Measurements from ENCODE around the gene EPN1. TPM values are rescaled to one million over a fixed set of nuclear protein-coding genes. Genes with fewer than 3 reads are reported as not detected.

Gene EPN1
- total and polyA plus RNA-seq, 2 of the 8 experiments (the other 6 are each of a cell fraction or from before 2014, with no cell fraction given), result 49.6 to 200 TPM

DNA sequence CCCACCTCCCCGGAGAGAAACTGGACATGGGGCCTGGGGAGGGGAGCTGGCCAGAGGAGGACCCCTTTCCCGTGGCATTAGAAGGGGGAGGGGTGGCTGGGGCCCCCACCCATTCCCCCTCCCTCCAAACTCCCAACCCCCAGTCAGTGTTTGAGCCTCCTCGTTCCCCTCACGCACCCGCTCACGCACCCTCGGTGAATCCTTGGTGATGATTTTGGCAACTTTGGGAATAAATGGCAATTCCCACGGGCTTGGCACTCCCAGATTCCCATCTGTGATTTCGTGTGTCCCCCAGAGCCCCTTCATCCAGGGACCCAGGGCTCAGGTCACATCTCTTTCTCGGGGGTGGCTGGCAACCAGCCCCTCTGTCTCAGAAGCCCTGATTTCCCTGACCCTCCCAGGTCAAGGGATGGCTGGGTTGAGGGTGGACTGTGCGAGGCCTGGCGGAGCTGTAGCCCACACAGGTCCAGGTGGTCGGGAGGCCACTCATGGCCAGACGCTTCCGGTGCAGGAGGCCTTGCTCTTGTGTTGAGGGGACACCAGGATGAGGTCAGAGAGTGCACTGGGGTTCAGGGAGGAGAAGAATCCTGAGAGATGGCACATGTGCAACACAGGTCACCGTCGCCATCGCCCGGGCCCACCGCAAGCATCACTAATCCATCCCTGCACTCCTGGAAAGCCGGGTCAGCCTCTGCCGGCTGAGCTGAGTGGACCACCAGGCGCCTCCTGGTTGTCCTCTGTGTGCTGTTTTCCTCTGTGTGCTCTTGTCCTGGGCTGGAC is 20.7 kb downstream of the EPN1 start:
- H2BK12ac ChIP-seq (ENCODE audit: low read depth, low read length), result no peak overlapping the region
- no peak overlapping the region for H3K4me2 ChIP-seq (ENCODE audit: insufficient read depth in 1 of 2, low read depth in 2 of 2, low read length in 2 of 2)
- no peak overlapping the region for H3K23ac ChIP-seq (ENCODE audit: insufficient read length)
- H3K18ac ChIP-seq (ENCODE audit: extremely low read depth, low read length), result no peak overlapping the region
- DNase-seq (ENCODE audit: low read depth in 1 of 2, low spot score in 2 of 2) (no peak), FAIRE-seq (no peak)
- no peak overlapping the region for H2BK15ac ChIP-seq (ENCODE audit: low read length)
- H4K91ac ChIP-seq (replicated peaks; ENCODE audit: insufficient read length, low read length), result no peak overlapping the region
- no peak overlapping the region for H2AK5ac ChIP-seq (ENCODE audit: low read depth, low read length)
- H3K14ac ChIP-seq (ENCODE audit: insufficient read length), result no peak overlapping the region
- no peaks in the 10 kb centered on the region for H3K79me2 ChIP-seq (ENCODE audit: control insufficient read depth in 1 of 2, insufficient read depth in 2 of 2, low read length in 2 of 2)
- peaks cover 2 to 31% (median 16%) of the 10 kb centered on the region in 4 experiments; a peak in 6 of 8 replicates for H3K36me3 ChIP-seq (ENCODE audit: control insufficient read depth in 2 of 4, insufficient read depth in 4 of 4, low read length in 3 of 4)
- H3K56ac ChIP-seq (replicated peaks; ENCODE audit: insufficient read length, low read depth, low read length), result no peak overlapping the region
- H3K9ac ChIP-seq (replicated peaks in 1 of 4; ENCODE audit: extremely low read depth in 1 of 4, low read depth in 3 of 4, low read length in 3 of 4), result no peak overlapping the region
- no peak overlapping the region for H3K4ac ChIP-seq (replicated peaks; ENCODE audit: insufficient read length, low read depth, low read length)
- no peak for TF ChIP-seq TBP (IDR thresholded peaks at IDR 0.05; ENCODE audit: low read depth, low read length)
- no peak overlapping the region for H2BK20ac ChIP-seq (ENCODE audit: low read length)
- H3K4me3 ChIP-seq (ENCODE audit: extremely low read depth in 1 of 4, insufficient read depth in 2 of 4, low read depth in 3 of 4, low read length in 4 of 4), result no peak overlapping the region
- H2BK5ac ChIP-seq (ENCODE audit: low read depth, low read length), result no peak overlapping the region
- no peak overlapping the region for H2BK120ac ChIP-seq (replicated peaks; ENCODE audit: low read depth, low read length)
- ChIA-PET CTCF (ENCODE audit: partially characterized antibody) (interaction anchor here (3.2 kb wide), 1 partner anchor 8 kb away, joined by 12 read pairs; no protein-coding TSS in a partner anchor), POLR2A (ENCODE audit: partially characterized antibody) (interaction anchor here (0.6 to 1.6 kb wide), 3 partner anchors 21 to 39 kb away, joined by 3 to 5 read pairs (median 3); partner anchors contain the start of gene EPN1)
- H2AFZ ChIP-seq (ENCODE audit: low read length), result no peak overlapping the region
- no peaks in the 10 kb centered on the region for H3K4me1 ChIP-seq (replicated peaks in 1 of 4; ENCODE audit: control insufficient read depth in 3 of 4, insufficient read depth in 4 of 4, low read length in 3 of 4)
- H3K9me3 ChIP-seq (ENCODE audit: insufficient read depth in 2 of 2, low read depth in 1 of 2, low read length in 1 of 2), result no peaks in the 10 kb centered on the region
- no peaks in the 10 kb centered on the region; the same call in 1 of the 2 replicates for H3K79me1 ChIP-seq (ENCODE audit: low read depth, low read length)
- H4K8ac ChIP-seq (ENCODE audit: extremely low read depth, insufficient read depth, low read length), result no peak overlapping the region
- WGBS, 2 experiments (ENCODE audit: extremely low coverage in 1 of 2, insufficient coverage in 1 of 2, insufficient read length in 1 of 2, insufficient replicate concordance in 2 of 2, low coverage in 1 of 2, low lambda C conversion rate in 2 of 2, missing lambda C conversion rate in 1 of 2), result 94% methylated on average over 22 of the region's 23 CpGs; no CpG with 5 or more reads in 1 of the 2 experiments
- no peak overlapping the region for H4K5ac ChIP-seq (ENCODE audit: insufficient read length, low read depth, low read length)
- peaks cover 0 to 5% of the 10 kb centered on the region in 2 experiments for H4K20me1 ChIP-seq (replicated peaks in 1 of 2; ENCODE audit: control insufficient read depth in 1 of 2, insufficient read depth in 2 of 2, low read length in 2 of 2)
- H3K27me3 ChIP-seq (replicated peaks in 1 of 4; ENCODE audit: control insufficient read depth in 3 of 4, extremely low read depth in 1 of 4, insufficient read depth in 3 of 4, low read length in 3 of 4), result no peaks in the 10 kb centered on the region
- H3K27ac ChIP-seq (ENCODE audit: low read depth, low read length), result no peak overlapping the region
- H3K23me2 ChIP-seq (ENCODE audit: low read depth, low read length), result no peaks in the 10 kb centered on the region

All from H1 (cell line).